Right lobe of liver (tissue), 4 donors: ENCODE measurements around the gene CDH2.

ENCODE experiments used
- POLR2A ChIP-seq: fragments of 450-650 bp; IDR thresholded peaks from one replicate; pipeline ENCODE4 v1.6.1; 2017; ENCODE audit warnings: antibody characterized with exemption, mild to moderate bottlenecking
- TF ChIP-seq, protein P1 (sequence below), 4 donors: fragments of 200-600 bp in 3 of 4; fragments of 450-650 bp in 1 of 4; IDR thresholded peaks; one replicate each; pipeline versions ENCODE4 v1.5.1 to v1.8.0; 2016 to 2022; ENCODE audit warnings: antibody characterized with exemption in 4 of 4, mild to moderate bottlenecking in 2 of 4
- donor health status: DM: no; HTN: no; CAD: no.
- donor health status: DM: no; HTN: no; CAD: no.
- donor health status: DM: no; HTN: yes; CAD: no.

DNA sequence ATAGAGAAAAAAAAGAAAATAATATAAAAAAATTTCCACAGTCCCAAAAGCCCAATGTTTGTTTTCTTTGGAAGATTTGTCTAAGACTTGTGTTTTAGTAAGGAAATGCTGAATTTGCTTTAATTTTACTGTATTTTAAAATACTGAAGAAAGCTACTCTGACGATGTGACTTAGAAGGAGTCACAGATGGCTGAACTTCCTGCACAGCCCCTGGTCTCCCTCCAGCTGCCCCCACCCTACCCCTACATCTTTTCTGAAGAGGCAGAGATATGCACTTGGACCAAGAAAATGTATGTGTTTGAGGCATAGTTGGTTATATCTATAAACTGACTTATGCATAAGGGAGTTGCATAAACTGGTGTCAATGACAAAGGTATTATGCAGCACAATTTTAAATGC, 172.3 kb downstream of the CDH2 start:
- TF ChIP-seq, protein P1, sequence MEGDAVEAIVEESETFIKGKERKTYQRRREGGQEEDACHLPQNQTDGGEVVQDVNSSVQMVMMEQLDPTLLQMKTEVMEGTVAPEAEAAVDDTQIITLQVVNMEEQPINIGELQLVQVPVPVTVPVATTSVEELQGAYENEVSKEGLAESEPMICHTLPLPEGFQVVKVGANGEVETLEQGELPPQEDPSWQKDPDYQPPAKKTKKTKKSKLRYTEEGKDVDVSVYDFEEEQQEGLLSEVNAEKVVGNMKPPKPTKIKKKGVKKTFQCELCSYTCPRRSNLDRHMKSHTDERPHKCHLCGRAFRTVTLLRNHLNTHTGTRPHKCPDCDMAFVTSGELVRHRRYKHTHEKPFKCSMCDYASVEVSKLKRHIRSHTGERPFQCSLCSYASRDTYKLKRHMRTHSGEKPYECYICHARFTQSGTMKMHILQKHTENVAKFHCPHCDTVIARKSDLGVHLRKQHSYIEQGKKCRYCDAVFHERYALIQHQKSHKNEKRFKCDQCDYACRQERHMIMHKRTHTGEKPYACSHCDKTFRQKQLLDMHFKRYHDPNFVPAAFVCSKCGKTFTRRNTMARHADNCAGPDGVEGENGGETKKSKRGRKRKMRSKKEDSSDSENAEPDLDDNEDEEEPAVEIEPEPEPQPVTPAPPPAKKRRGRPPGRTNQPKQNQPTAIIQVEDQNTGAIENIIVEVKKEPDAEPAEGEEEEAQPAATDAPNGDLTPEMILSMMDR (IDR thresholded peaks at IDR 0.05) = no peak
- TF ChIP-seq POLR2A = no peak
